NCI-H2227 treated with DMSO at 0.1 percent for 48 hours (cell line): ENCODE results near the gene S100A1.
A peak's percentile ranks its signal among the peaks of the same experiment; 100 is the strongest.
"Not testable (repeated sequence)": the region's sequence is repeated elsewhere in the genome, so short reads cannot be mapped to it uniquely, and the experiment has no call there.

Experiments
- DNase-seq: peaks from one replicate; lab custom pipeline; 2025; lab: John Stamatoyannopoulos, UW

The S100A1 gene

GRCh38 chr1:153631047-153632022 is 3.1 kb downstream of the S100A1 start:
- no peak for DNase-seq

- DNase-seq = no peak
These were observed 5.0 kb downstream of the S100A1 start for GRCh38 chr1:153633161-153633753.

GRCh38 chr1:153633754-153634665 is 5.8 kb downstream of the S100A1 start, which contains the start of gene CHTOP:
TSS of gene CHTOP (plus strand) at chr1:153634066. CDS start at chr1:153636589, 2,523 bp downstream.
- DNase-seq = peak; percentile 94

- DNase-seq = no peak
These were observed 7.6 kb downstream of the S100A1 start for GRCh38 chr1:153635872-153636271.

- no peak for DNase-seq
These were observed 8.1 kb downstream of the S100A1 start for GRCh38 chr1:153636312-153636711.

GRCh38 chr1:153638261-153638660 is 10.0 kb downstream of the S100A1 start:
- DNase-seq = no peak

- no peak for DNase-seq
These were observed 11.0 kb downstream of the S100A1 start for GRCh38 chr1:153639280-153639679.

GRCh38 chr1:153640213-153640612 is 12.0 kb downstream of the S100A1 start:
- not testable (repeated sequence) for DNase-seq

- DNase-seq = no peak
These were observed 12.6 kb downstream of the S100A1 start for GRCh38 chr1:153640861-153641260.

- DNase-seq = no peak
These were observed 13.9 kb downstream of the S100A1 start for GRCh38 chr1:153642161-153642560.

- no peak for DNase-seq
These were observed 14.9 kb downstream of the S100A1 start for GRCh38 chr1:153643100-153643499.

GRCh38 chr1:153643816-153644215 is 15.6 kb downstream of the S100A1 start:
- DNase-seq = no peak

- no peak for DNase-seq
These were observed 18.6 kb downstream of the S100A1 start for GRCh38 chr1:153646672-153647345.

- DNase-seq = no peak
These were observed 19.1 kb downstream of the S100A1 start for GRCh38 chr1:153647346-153647714.

- DNase-seq = no peak
These were observed 19.9 kb downstream of the S100A1 start for GRCh38 chr1:153648000-153648643.

GRCh38 chr1:153649137-153649862 is 21.1 kb downstream of the S100A1 start:
- DNase-seq = no peak

GRCh38 chr1:153649863-153650235 is 21.6 kb downstream of the S100A1 start:
- no peak for DNase-seq

GRCh38 chr1:153651771-153652170 is 23.5 kb downstream of the S100A1 start:
- no peak for DNase-seq

- no peak for DNase-seq
These were observed 24.7 kb downstream of the S100A1 start for GRCh38 chr1:153652805-153653500.

- DNase-seq = no peak
These were observed 27.1 kb downstream of the S100A1 start for GRCh38 chr1:153655333-153655732.
